Fibroblast of lung (primary cell): Measurements from ENCODE around the gene CD8B2.
"Not testable (repeated sequence)": the region's sequence is repeated elsewhere in the genome, so short reads cannot be mapped to it uniquely, and the experiment has no call there.

Experiments
- EZH2 ChIP-seq: IDR thresholded peaks from 2 replicates; pipeline ENCODE4 v1.5.1; 2012; ENCODE audit warnings: low read length, control low read depth, mild to moderate bottlenecking; ENCODE audit errors: missing control alignments
- TF ChIP-seq, protein P1 (sequence below), 2 donors: IDR thresholded peaks in 1 of 2; conservative IDR thresholded peaks in 1 of 2; 1 replicate in 1 of 2; 2 replicates in 1 of 2; pipeline ENCODE4 v1.5.1; 2011 to 2012; ENCODE audit warnings: low read length in 2 of 2, control low read depth in 1 of 2, inconsistent platforms in 1 of 2, low read depth in 1 of 2, mild to moderate bottlenecking in 1 of 2

DNA sequence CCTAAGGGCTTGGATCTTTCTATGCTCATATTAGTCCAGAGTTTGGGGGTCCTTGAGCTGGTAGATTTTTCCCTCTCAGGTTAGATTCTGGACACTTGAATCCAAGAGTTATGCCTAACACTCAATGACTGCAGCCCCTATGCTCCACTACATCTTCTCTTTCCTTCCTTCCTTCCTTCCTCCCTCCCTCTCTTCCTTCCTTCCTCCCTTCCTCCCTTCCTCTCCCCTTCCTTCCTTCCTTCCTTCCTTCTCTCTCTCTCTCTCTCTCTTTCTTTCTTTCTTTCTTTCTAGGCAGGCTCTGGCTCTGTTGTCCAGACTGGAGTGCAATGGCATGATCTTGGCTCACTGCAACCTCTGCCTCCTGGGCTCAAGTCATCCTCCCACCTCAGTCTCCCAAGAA, 79.3 kb downstream of the CD8B2 start:
- TF ChIP-seq, protein P1, sequence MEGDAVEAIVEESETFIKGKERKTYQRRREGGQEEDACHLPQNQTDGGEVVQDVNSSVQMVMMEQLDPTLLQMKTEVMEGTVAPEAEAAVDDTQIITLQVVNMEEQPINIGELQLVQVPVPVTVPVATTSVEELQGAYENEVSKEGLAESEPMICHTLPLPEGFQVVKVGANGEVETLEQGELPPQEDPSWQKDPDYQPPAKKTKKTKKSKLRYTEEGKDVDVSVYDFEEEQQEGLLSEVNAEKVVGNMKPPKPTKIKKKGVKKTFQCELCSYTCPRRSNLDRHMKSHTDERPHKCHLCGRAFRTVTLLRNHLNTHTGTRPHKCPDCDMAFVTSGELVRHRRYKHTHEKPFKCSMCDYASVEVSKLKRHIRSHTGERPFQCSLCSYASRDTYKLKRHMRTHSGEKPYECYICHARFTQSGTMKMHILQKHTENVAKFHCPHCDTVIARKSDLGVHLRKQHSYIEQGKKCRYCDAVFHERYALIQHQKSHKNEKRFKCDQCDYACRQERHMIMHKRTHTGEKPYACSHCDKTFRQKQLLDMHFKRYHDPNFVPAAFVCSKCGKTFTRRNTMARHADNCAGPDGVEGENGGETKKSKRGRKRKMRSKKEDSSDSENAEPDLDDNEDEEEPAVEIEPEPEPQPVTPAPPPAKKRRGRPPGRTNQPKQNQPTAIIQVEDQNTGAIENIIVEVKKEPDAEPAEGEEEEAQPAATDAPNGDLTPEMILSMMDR (conservative IDR thresholded peaks at IDR 0.05 in 1 of 2, IDR thresholded peaks at IDR 0.05 in 1 of 2; ENCODE audit: low read depth in 1 of 2, low read length in 2 of 2), result not testable (repeated sequence)
- TF ChIP-seq EZH2, result not testable (repeated sequence)
